ENCODE results near the gene CXorf65.

DNA sequence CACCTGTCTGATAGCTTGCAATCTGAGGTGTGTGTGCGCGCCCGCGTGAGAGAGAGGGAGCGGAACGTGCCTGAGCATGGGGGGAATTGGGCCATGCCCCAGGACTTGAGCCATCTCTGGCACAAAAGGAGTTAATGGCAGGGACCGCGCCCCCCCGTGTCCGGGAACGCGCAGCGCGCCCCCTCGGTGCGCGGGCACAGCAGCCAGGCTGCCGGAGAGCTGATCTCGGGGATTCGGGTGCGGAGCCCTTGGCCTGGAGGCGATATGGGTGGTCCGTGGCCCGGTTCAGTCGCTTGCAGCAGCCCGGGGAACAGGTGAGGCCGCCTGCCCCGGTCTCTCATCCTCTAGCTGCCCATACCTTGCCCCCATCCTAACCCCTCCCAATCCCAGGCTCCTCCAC, 38.1 kb upstream of the CXorf65 start, which contains the start of gene NLGN3:
- TF ChIP-seq, protein P1, sequence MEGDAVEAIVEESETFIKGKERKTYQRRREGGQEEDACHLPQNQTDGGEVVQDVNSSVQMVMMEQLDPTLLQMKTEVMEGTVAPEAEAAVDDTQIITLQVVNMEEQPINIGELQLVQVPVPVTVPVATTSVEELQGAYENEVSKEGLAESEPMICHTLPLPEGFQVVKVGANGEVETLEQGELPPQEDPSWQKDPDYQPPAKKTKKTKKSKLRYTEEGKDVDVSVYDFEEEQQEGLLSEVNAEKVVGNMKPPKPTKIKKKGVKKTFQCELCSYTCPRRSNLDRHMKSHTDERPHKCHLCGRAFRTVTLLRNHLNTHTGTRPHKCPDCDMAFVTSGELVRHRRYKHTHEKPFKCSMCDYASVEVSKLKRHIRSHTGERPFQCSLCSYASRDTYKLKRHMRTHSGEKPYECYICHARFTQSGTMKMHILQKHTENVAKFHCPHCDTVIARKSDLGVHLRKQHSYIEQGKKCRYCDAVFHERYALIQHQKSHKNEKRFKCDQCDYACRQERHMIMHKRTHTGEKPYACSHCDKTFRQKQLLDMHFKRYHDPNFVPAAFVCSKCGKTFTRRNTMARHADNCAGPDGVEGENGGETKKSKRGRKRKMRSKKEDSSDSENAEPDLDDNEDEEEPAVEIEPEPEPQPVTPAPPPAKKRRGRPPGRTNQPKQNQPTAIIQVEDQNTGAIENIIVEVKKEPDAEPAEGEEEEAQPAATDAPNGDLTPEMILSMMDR (IDR thresholded peaks at IDR 0.05; ENCODE audit: low read length) = no peak
- TF ChIP-seq EZH2 (IDR thresholded peaks at IDR 0.05; ENCODE audit: borderline replicate concordance, low read length) = no peak
